ENCODE measurements around the gene KRT74. TPM values are rescaled to one million over a fixed set of nuclear protein-coding genes. Genes with fewer than 3 reads are reported as not detected.

The KRT74 gene
- total and polyA plus RNA-seq, 10 of the 15 experiments (the other 5 are each of a cell fraction or from before 2014, with no cell fraction given), result not detected

DNA sequence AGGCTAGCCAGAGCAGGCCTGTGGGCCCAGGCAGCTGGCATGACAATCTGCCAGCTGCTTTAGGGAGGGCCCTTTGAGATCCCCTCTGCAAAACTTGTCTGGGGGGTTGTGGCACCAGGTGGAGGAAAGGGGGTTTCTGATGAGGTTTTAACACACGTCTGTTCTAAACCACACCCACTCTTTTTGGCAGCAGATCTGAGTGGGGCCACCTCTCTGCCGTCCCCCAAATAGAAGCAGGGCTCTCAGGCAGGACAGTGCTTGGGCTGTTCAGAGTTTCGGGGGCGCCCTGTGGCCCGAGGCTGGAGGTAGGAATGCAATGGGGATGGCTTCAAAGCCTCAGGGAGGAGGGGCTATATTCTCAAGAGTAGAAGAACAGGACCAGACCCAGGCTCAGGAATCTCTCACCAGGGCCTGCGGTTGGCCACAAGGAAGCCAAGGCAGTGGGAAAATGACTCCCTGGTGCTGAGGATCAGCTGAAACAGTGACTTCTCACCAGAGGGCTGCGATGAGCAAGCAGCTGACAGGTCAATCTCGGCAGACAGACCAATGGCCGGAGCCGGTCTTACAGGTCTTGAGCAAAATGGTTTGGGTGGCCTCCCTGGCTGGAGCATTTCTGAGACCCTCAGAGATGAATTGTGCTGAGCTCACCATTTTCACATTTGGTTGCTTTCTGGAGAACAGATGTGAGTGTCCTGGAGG, 51.9 kb downstream of the KRT74 start (continued):
- TF ChIP-seq TBL1XR1 (IDR thresholded peaks at IDR 0.05; ENCODE audit: low read depth, low read length), result no peak
- TF ChIP-seq ZSCAN29 (IDR thresholded peaks at IDR 0.05), result no peak
- no peak for TF ChIP-seq SUPT20H (IDR thresholded peaks at IDR 0.05; ENCODE audit: borderline replicate concordance, control insufficient read depth, low read depth, low read length)
- TF ChIP-seq, protein P1, sequence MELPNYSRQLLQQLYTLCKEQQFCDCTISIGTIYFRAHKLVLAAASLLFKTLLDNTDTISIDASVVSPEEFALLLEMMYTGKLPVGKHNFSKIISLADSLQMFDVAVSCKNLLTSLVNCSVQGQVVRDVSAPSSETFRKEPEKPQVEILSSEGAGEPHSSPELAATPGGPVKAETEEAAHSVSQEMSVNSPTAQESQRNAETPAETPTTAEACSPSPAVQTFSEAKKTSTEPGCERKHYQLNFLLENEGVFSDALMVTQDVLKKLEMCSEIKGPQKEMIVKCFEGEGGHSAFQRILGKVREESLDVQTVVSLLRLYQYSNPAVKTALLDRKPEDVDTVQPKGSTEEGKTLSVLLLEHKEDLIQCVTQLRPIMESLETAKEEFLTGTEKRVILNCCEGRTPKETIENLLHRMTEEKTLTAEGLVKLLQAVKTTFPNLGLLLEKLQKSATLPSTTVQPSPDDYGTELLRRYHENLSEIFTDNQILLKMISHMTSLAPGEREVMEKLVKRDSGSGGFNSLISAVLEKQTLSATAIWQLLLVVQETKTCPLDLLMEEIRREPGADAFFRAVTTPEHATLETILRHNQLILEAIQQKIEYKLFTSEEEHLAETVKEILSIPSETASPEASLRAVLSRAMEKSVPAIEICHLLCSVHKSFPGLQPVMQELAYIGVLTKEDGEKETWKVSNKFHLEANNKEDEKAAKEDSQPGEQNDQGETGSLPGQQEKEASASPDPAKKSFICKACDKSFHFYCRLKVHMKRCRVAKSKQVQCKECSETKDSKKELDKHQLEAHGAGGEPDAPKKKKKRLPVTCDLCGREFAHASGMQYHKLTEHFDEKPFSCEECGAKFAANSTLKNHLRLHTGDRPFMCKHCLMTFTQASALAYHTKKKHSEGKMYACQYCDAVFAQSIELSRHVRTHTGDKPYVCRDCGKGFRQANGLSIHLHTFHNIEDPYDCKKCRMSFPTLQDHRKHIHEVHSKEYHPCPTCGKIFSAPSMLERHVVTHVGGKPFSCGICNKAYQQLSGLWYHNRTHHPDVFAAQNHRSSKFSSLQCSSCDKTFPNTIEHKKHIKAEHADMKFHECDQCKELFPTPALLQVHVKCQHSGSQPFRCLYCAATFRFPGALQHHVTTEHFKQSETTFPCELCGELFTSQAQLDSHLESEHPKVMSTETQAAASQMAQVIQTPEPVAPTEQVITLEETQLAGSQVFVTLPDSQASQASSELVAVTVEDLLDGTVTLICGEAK (IDR thresholded peaks at IDR 0.05; ENCODE audit: borderline replicate concordance), result no peak
- TF ChIP-seq CHD2 (IDR thresholded peaks at IDR 0.05; ENCODE audit: borderline replicate concordance, low read depth, low read length), result no peak
- TF ChIP-seq ZNF207 (IDR thresholded peaks at IDR 0.05; ENCODE audit: borderline replicate concordance), result no peak
- TF ChIP-seq MYB (IDR thresholded peaks at IDR 0.05; ENCODE audit: borderline replicate concordance, low read depth, low read length), result no peak
- no peak for TF ChIP-seq ZNF384 (IDR thresholded peaks at IDR 0.05; ENCODE audit: borderline replicate concordance, low read depth, low read length)
- TF ChIP-seq, protein P2, sequence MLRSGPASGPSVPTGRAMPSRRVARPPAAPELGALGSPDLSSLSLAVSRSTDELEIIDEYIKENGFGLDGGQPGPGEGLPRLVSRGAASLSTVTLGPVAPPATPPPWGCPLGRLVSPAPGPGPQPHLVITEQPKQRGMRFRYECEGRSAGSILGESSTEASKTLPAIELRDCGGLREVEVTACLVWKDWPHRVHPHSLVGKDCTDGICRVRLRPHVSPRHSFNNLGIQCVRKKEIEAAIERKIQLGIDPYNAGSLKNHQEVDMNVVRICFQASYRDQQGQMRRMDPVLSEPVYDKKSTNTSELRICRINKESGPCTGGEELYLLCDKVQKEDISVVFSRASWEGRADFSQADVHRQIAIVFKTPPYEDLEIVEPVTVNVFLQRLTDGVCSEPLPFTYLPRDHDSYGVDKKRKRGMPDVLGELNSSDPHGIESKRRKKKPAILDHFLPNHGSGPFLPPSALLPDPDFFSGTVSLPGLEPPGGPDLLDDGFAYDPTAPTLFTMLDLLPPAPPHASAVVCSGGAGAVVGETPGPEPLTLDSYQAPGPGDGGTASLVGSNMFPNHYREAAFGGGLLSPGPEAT (IDR thresholded peaks at IDR 0.05; ENCODE audit: low read depth), result no peak
- no peak for TF ChIP-seq LARP7 (IDR thresholded peaks at IDR 0.05)
- TF ChIP-seq, protein P3, sequence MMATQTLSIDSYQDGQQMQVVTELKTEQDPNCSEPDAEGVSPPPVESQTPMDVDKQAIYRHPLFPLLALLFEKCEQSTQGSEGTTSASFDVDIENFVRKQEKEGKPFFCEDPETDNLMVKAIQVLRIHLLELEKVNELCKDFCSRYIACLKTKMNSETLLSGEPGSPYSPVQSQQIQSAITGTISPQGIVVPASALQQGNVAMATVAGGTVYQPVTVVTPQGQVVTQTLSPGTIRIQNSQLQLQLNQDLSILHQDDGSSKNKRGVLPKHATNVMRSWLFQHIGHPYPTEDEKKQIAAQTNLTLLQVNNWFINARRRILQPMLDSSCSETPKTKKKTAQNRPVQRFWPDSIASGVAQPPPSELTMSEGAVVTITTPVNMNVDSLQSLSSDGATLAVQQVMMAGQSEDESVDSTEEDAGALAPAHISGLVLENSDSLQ (IDR thresholded peaks at IDR 0.05), result no peak
- no peak for TF ChIP-seq STAT1 (conservative IDR thresholded peaks at IDR 0.05)
- no peak for TF ChIP-seq HDGF (IDR thresholded peaks at IDR 0.05)
